Chondrocyte (in vitro differentiated cells): ENCODE measurements around the gene LOXL4. TPM values are rescaled to one million over a fixed set of nuclear protein-coding genes. Genes with fewer than 3 reads are reported as not detected.

Experiments
- DNase-seq: peaks from one replicate; pipeline ENCODE4 v3.0.0; 2021; ENCODE audit warnings: mixed read lengths, low spot score
- H3K27ac Mint-ChIP-seq: one replicate; pipeline ENCODE4 v1.8.0; 2021; ENCODE audit warnings: mild to moderate bottlenecking, moderate library complexity, mixed read lengths; ENCODE audit not compliant: unreplicated experiment
- H3K27me3 Mint-ChIP-seq: 2 replicates; pipeline ENCODE4 v1.8.0; 2021; ENCODE audit warnings: low read depth, mixed read lengths
- H3K36me3 Mint-ChIP-seq: 2 replicates; pipeline ENCODE4 v1.8.0; 2021; ENCODE audit warnings: low read depth, mixed read lengths
- H3K4me1 Mint-ChIP-seq: 2 replicates; pipeline ENCODE4 v1.8.0; 2021; ENCODE audit warnings: low read depth, mild to moderate bottlenecking, mixed read lengths
- H3K4me3 Mint-ChIP-seq: one replicate; pipeline ENCODE4 v1.8.0; 2021; ENCODE audit warnings: mild to moderate bottlenecking, moderate library complexity, mixed read lengths; ENCODE audit not compliant: unreplicated experiment
- H3K9me3 Mint-ChIP-seq: 2 replicates; pipeline ENCODE4 v1.8.0; 2021; ENCODE audit warnings: low read depth, mixed read lengths
- total RNA-seq: library from RNA; stranded (reverse); gene quantifications from 3 replicates; pipeline ENCODE4 v1.2.1, GENCODE V29; 2021
- TF ChIP-seq, protein P1 (sequence below): fragments of 200-600 bp; sonication (generic); IDR thresholded peaks from 2 replicates; pipeline ENCODE4 v1.5.0; 2021; ENCODE audit warnings: antibody characterized with exemption, mild to moderate bottlenecking, moderate library complexity

LOXL4 gene
- total RNA-seq, 1 donor from 2014 or later = 1.7 TPM

DNA sequence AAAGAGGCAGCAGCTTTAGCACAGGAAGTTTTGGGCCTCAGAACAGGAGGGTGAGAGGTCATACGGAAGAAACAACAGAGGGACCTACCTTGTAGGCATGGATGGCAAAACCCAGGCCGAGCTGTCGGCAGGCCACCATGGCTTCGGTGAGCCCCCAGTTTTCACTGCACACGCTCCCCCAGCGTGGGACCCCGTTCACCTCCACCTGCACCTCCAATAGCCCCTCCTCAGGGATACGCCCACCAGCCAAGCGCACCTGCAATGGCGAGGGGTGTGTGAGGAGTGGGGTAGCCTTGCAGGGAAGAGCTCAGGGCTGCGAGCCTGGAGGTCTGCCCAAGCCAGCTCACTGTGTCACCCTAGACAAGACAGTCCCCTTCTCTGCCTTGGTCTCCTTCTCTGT, 11.3 kb downstream of the LOXL4 start:
- Mint-ChIP-seq H3K9me3 (no peaks in the 10 kb centered on the region), H3K36me3 (peaks cover 8% of the 10 kb centered on the region), H3K4me3 (no peak overlapping the region), H3K27ac (no peak overlapping the region), H3K27me3 (no peaks in the 10 kb centered on the region), H3K4me1 (peaks cover 15% of the 10 kb centered on the region)
- DNase-seq = no peak
- TF ChIP-seq, protein P1, sequence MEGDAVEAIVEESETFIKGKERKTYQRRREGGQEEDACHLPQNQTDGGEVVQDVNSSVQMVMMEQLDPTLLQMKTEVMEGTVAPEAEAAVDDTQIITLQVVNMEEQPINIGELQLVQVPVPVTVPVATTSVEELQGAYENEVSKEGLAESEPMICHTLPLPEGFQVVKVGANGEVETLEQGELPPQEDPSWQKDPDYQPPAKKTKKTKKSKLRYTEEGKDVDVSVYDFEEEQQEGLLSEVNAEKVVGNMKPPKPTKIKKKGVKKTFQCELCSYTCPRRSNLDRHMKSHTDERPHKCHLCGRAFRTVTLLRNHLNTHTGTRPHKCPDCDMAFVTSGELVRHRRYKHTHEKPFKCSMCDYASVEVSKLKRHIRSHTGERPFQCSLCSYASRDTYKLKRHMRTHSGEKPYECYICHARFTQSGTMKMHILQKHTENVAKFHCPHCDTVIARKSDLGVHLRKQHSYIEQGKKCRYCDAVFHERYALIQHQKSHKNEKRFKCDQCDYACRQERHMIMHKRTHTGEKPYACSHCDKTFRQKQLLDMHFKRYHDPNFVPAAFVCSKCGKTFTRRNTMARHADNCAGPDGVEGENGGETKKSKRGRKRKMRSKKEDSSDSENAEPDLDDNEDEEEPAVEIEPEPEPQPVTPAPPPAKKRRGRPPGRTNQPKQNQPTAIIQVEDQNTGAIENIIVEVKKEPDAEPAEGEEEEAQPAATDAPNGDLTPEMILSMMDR = no peak

DNA sequence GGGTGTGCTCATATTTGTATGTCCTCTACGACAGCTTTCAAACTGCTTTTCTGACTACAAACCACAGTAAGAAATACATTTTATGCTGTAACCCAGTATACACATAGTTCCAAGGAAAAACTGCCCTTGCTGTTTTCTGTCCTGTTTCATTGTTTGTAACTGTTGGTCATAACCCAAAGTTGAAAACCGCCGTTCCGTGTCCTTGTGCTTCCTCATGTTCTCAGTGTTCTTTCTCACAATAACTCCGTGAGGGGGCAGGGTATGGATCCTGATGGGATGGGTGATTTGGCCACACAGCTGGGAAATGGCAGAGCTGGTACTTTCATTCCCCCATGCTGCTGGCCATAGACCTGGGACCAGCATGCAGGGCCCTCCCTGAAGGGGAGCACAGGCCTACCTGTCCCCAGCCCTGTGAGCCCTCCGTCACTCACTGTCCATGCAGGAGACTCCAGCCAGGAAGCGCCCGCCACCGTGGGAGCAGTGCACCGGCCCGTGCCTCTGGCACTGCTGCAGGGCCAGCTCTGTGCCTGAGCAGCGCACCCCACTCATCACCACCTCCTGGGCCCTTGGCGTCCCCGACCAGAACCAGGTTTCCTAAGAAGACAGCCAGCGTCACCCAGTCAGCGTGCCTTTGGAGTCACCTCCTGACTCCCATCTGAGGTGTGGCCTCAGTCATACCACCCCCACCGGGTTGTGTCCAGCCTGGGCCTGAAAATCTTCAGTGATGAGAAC, 12.7 kb downstream of the LOXL4 start:
- Mint-ChIP-seq H3K9me3 (no peaks in the 10 kb centered on the region), H3K36me3 (peaks cover 12% of the 10 kb centered on the region), H3K27ac (no peak overlapping the region), H3K4me1 (peaks cover 12% of the 10 kb centered on the region), H3K4me3 (no peak overlapping the region), H3K27me3 (no peaks in the 10 kb centered on the region)
- DNase-seq = no peak
- TF ChIP-seq, protein P1 = no peak

DNA sequence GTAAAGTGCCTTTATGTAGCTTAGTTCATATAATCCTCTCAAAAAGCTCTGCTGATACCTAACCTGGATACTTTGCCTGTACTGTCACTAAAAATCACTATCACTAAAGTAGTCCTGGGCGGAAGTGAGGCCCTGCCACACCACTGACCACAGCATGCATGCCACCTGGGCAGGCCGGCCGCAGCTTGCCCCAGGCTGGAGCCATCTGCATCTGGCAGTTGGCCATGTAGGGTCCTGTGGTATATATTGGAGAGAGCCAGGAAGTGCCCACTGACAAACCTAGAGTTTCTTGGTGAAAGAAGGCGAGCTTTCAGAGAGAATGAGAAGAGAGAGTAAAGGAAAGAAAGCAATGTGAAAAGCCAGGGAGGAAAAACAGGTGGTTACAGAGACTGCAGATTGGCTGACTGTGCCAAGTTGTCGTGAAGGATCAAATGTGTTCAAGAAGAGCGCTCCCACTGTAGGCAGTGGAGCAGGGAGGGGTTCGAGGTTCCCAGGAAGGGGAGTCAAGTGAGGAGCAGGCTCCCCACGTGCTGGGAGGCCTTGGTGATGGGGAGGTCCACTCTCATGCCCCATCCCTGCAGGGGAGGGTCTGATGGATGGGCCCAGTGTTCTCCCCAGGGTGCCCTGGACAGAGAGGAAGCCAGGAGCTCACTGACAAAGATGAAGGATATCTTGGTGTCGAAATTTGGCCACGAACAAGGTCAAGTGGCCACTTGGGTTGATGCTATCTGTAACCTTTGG, 13.6 kb downstream of the LOXL4 start:
- no peak overlapping the region for H3K4me3 Mint-ChIP-seq
- H3K4me1 Mint-ChIP-seq = peaks cover 7% of the 10 kb centered on the region
- no peak for DNase-seq
- TF ChIP-seq, protein P1 = no peak
- H3K27me3 Mint-ChIP-seq = no peaks in the 10 kb centered on the region
- H3K36me3 Mint-ChIP-seq = peaks cover 12% of the 10 kb centered on the region
- no peak overlapping the region for H3K27ac Mint-ChIP-seq
- no peaks in the 10 kb centered on the region for H3K9me3 Mint-ChIP-seq

DNA sequence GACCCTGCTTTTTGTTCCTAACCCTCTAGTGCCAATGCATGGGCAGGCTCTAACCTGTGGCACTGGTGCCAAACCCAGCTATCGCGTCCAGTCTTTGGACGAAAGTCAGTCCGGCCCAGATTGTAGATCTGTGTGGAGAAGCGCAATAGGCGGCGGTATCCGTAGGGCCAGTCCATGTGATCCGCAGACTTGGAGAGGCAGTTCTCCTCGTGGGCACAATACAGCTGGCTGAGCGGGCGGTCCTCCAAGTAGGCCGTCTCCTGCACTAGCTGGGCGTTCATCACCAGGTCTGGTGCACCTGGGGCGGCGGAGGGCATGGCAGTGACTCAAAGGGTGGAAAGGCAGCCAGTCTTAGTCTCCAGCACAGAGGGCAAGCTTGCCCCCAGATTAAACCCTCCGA, 14.5 kb downstream of the LOXL4 start:
- H3K4me1 Mint-ChIP-seq = peaks cover under 1% of the 10 kb centered on the region
- peaks cover 12% of the 10 kb centered on the region for H3K36me3 Mint-ChIP-seq
- TF ChIP-seq, protein P1 = no peak
- no peaks in the 10 kb centered on the region for H3K9me3 Mint-ChIP-seq
- H3K4me3 Mint-ChIP-seq = no peak overlapping the region
- H3K27ac Mint-ChIP-seq = no peak overlapping the region
- no peak for DNase-seq
- H3K27me3 Mint-ChIP-seq = no peaks in the 10 kb centered on the region

DNA sequence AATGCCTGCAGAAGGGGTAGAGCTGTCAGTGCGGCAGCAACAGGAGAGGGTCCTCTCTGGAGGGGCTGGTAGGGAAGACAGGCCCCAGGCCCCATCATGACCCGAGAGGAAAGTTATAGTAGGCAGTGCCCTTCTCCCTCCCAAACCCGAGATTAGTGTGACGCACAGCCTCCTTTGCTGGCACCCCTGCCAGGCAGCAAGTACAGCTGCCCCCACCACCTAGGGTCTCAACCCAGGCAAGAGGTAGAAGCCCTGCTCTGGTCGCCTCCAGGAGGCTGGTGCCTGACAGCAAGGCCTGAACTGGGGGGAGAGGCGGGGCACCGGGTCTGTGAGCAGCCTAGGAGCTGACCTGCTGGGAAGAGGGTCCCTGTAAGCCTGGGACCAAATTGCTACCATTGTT, 15.5 kb downstream of the LOXL4 start:
- no peak for DNase-seq
- Mint-ChIP-seq H3K4me1 (no peaks in the 10 kb centered on the region), H3K9me3 (no peaks in the 10 kb centered on the region), H3K36me3 (peaks cover 18% of the 10 kb centered on the region), H3K4me3 (no peak overlapping the region), H3K27me3 (no peaks in the 10 kb centered on the region), H3K27ac (no peak overlapping the region)
- TF ChIP-seq, protein P1 = no peak
